ENCODE data around the gene DMRTA1.

- TF ChIP-seq POLR2A (IDR thresholded peaks at IDR 0.05) = no peak
- TF ChIP-seq, protein P1, sequence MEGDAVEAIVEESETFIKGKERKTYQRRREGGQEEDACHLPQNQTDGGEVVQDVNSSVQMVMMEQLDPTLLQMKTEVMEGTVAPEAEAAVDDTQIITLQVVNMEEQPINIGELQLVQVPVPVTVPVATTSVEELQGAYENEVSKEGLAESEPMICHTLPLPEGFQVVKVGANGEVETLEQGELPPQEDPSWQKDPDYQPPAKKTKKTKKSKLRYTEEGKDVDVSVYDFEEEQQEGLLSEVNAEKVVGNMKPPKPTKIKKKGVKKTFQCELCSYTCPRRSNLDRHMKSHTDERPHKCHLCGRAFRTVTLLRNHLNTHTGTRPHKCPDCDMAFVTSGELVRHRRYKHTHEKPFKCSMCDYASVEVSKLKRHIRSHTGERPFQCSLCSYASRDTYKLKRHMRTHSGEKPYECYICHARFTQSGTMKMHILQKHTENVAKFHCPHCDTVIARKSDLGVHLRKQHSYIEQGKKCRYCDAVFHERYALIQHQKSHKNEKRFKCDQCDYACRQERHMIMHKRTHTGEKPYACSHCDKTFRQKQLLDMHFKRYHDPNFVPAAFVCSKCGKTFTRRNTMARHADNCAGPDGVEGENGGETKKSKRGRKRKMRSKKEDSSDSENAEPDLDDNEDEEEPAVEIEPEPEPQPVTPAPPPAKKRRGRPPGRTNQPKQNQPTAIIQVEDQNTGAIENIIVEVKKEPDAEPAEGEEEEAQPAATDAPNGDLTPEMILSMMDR (IDR thresholded peaks at IDR 0.05) = no peak
Measured at GRCh38 chr9:22416692-22417060, 29.9 kb upstream of the DMRTA1 start.
